Measurements from ENCODE around the gene CBFA2T2.

- TF ChIP-seq CTCF (conservative IDR thresholded peaks at IDR 0.05 in 1 of 2, IDR thresholded peaks at IDR 0.05 in 1 of 2; ENCODE audit: extremely low read depth in 1 of 2, insufficient read depth in 1 of 2, low read depth in 1 of 2, low read length in 2 of 2), result no peak
- TF ChIP-seq EZH2 (IDR thresholded peaks at IDR 0.05; ENCODE audit: borderline replicate concordance, low read length), result no peak
Observed at GRCh38 chr20:33689973-33690372, 200.1 kb downstream of the CBFA2T2 start.
